Activated CD4-positive, alpha-beta T cell treated with anti-CD3 and anti-CD28 coated beads, Interleukin-2, amount 50 U/mL, for 48 hours (primary cell): ENCODE results near the gene RBM10.

Source experiments
- DNase-seq, 2 experiments: peaks; one replicate each; pipeline ENCODE4 v3.0.0-alpha.2; 2020

Gene RBM10

GRCh38 chrX:47151435-47151834 lies 6.4 kb downstream of the RBM10 start:
- DNase-seq: no peak

- DNase-seq: no peak
Measured at GRCh38 chrX:47156611-47157520, 11.8 kb downstream of the RBM10 start.

GRCh38 chrX:47158131-47158530 lies 13.1 kb downstream of the RBM10 start:
- no peak for DNase-seq

- DNase-seq: no peak
Measured at GRCh38 chrX:47158781-47159180, 13.8 kb downstream of the RBM10 start.

- no peak for DNase-seq
Measured at GRCh38 chrX:47160781-47161180, 15.8 kb downstream of the RBM10 start.

GRCh38 chrX:47162927-47163583 lies 18.0 kb downstream of the RBM10 start:
- DNase-seq: no peak

GRCh38 chrX:47164420-47164819 lies 19.4 kb downstream of the RBM10 start:
- DNase-seq: no peak

- no peak for DNase-seq
Measured at GRCh38 chrX:47166126-47166525, 21.1 kb downstream of the RBM10 start.

GRCh38 chrX:47168495-47169073 lies 23.6 kb downstream of the RBM10 start:
- DNase-seq: no peak

- no peak for DNase-seq
Measured at GRCh38 chrX:47169273-47169672, 24.3 kb downstream of the RBM10 start.

- DNase-seq: no peak
Measured at GRCh38 chrX:47169726-47170515, 24.9 kb downstream of the RBM10 start.

GRCh38 chrX:47170861-47171692 lies 26.1 kb downstream of the RBM10 start:
- no peak for DNase-seq

- DNase-seq: no peak
Measured at GRCh38 chrX:47171996-47172395, 27.0 kb downstream of the RBM10 start.

- no peak for DNase-seq
Measured at GRCh38 chrX:47172549-47172948, 27.5 kb downstream of the RBM10 start.

GRCh38 chrX:47172971-47173792 lies 28.2 kb downstream of the RBM10 start:
- no peak for DNase-seq

- DNase-seq: no peak
Measured at GRCh38 chrX:47174376-47174775, 29.4 kb downstream of the RBM10 start.

- no peak for DNase-seq
Measured at GRCh38 chrX:47174846-47175587, 30.0 kb downstream of the RBM10 start.

GRCh38 chrX:47175588-47175980 lies 30.6 kb downstream of the RBM10 start:
- DNase-seq: no peak

- DNase-seq: no peak
Measured at GRCh38 chrX:47176101-47176740, 31.2 kb downstream of the RBM10 start.

- no peak for DNase-seq
Measured at GRCh38 chrX:47177079-47177478, 32.1 kb downstream of the RBM10 start.
